Measurements from ENCODE around the gene PDSS2.
"Not testable (repeated sequence)": the region's sequence is repeated elsewhere in the genome, so short reads cannot be mapped to it uniquely, and the experiment has no call there.

DNA sequence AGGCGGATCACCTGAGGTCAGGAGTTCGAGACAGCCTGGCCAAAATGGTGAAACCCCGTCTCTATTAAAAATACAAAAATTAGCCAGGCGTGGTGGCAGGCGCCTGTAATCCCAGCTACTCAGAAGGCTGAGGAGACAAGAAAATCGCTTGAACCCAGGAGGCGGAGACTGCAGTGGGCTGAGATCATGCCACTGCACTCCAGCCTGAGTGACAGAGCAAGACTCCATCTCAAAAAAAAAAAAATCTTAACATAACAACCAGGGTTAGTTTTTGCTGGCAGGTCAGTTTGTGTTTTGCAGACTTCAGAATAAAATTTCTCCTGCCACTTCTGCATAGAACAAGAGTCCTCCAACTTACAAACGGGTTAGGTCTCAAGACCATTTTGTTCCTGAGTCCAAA is 264.6 kb downstream of the PDSS2 start:
- TF ChIP-seq, protein P1, sequence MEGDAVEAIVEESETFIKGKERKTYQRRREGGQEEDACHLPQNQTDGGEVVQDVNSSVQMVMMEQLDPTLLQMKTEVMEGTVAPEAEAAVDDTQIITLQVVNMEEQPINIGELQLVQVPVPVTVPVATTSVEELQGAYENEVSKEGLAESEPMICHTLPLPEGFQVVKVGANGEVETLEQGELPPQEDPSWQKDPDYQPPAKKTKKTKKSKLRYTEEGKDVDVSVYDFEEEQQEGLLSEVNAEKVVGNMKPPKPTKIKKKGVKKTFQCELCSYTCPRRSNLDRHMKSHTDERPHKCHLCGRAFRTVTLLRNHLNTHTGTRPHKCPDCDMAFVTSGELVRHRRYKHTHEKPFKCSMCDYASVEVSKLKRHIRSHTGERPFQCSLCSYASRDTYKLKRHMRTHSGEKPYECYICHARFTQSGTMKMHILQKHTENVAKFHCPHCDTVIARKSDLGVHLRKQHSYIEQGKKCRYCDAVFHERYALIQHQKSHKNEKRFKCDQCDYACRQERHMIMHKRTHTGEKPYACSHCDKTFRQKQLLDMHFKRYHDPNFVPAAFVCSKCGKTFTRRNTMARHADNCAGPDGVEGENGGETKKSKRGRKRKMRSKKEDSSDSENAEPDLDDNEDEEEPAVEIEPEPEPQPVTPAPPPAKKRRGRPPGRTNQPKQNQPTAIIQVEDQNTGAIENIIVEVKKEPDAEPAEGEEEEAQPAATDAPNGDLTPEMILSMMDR (IDR thresholded peaks at IDR 0.05; ENCODE audit: low read depth, low read length) = not testable (repeated sequence)
- TF ChIP-seq EZH2phosphoT487 (IDR thresholded peaks at IDR 0.05; ENCODE audit: low read depth) = not testable (repeated sequence)
